Activated T-cell treated with anti-CD3 and anti-CD28 coated beads, Interleukin-2, amount 50 U/mL, for 48 hours (primary cell): Measurements from ENCODE around the gene GUCY1A2.

Experiments used
- DNase-seq, 2 experiments: peaks; one replicate each; pipeline ENCODE4 v3.0.0-alpha.2; 2020

GUCY1A2 gene

DNA sequence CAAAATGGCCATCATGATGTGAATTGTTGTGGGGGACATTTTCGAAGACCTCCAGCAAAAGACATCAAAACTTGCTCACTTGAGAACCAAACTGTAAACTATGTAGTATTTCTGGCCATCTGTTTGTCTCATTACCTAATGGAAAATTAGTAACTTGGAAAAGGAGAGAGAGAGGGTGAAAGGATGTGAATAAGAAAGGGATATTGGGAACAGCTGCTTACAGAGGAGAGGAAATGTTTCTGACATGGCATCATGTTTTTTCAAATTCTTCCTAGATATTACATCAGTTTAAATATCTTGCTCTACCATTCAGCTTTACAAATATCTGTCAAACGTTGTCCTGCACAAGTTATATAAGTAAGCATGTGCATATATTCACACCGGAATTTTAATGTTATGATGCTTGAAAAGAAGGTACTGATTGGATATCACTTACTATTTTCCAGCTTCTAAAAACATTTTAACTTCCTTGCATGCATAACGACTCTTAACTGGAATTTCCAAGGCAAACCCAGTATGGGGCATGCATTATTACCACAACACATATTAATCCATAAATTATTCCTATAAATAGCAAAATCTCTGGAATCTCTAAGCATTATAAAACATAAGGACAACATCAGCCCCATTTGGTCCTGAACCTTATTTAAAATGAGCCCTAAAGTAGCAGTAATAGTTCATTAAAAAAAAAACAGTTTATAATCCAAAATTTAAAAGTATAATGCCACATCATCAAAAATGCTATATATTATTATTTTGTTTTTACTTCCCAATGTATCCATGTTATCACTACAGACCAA lies 20.0 kb downstream of the GUCY1A2 start:
- no peak for DNase-seq

DNA sequence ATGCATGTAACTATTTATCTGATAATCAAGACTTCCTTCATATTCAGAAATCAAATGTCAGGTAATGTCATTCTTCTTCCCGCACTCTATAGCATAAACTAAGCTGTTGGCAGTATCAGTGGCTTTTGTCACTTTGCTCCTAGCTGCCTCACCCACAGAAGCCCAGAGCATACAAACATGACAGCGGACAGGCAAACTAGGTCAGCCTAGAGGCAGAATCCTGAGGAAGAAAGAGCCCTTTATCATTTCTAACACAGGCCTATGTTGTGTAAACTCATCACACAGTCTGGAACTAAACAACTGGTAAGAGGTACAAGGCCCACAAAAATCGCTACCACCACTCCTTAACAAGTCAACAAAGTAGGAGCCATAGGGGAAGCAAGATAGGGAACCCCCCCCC lies 21.0 kb downstream of the GUCY1A2 start:
- no peak for DNase-seq

DNA sequence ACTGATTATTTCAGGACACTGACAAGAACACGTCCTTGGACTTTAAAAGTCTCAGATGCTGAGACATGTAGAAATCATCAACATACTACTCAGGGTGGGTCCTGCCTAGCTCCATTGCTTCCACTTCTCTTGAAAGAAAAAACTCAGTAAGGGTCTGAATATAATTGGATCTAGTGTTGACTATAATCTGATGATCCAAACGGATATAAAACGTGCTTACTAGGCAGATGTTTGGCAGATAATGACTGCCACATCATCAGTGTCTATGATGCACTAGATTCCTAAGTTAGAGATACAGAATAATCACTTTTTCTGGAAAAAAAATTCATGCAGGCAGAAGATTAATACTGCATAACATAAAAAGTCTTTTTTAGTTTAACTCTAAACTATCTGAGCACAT lies 21.6 kb downstream of the GUCY1A2 start:
- no peak for DNase-seq

DNA sequence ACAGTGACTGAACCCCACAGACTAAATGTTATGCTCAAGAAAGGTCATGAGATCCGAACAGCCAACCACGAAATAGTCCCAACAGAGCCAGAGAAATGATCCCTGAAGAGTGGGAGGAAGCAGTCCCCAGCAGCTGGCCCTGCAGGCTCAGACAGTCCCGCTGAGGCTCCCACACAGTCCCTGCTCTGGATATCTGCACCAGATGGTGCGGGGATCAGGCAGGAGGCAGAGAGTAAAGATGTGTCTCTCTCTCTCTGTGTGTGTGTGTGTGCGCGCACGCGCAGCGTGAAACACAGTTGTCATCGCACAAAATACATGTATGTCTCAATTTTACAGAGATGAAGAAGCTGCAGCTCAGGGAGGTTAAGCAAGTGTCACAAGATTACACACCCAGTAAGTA lies 27.9 kb downstream of the GUCY1A2 start:
- no peak for DNase-seq

DNA sequence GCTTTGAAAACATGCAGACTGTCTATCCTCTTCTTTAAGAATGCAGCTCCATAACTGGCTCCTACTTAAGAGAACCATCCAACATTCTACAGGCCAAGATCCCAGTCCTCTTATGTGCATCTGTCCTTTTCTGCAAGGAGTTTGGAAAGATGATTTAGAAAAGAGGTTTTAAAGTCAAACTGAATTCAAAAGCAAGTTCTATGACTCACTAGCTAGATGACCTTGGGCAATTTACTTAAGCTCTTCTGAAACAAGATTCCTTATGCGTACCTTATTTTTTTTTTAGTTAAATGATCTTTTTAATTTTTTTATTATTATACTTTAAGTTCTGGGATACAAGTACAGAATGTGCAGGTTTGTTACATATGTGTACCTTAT lies 29.2 kb downstream of the GUCY1A2 start:
- DNase-seq: no peak

DNA sequence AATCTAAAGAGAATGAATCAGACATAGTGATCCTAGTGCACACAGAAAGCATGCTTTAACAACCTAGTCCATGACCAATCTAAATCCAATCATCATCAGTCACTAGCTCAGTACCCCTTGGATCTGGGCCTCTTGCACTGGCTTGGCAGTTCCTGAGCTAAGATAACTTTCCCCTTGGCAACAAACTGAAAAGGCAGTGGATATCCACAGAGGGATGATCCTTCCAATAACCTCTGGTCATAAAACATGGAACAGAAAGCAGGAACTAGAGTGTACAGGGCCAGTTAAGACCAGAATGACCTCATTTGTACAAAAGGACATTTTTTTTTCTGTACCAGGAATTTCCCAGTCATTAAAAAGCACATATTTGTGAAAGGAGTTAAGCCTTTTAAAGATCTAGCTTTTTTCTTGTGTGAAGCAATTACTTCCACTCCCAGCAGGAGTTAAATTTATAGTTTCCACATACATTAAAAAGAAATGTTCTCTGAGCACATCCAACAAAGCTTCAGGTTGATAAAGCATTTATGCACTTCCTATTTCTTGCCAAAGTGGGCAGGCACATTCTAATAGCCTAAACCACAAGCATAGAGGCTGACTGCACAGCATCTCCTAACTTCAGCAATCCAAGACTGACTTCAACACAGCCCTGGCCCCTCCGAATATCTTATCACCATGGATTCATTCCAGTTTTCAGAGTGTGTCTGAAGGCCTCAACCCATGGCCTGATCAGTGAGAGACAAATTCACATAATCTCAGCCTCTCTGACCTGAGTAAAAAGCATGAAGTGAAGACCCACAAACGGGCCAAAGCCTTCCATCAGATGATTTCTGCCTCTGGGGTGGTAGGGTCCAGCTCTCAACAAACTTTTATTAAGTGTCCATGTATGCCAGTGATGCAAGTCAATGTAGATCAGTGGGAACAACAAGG lies 29.9 kb downstream of the GUCY1A2 start:
- DNase-seq: no peak

DNA sequence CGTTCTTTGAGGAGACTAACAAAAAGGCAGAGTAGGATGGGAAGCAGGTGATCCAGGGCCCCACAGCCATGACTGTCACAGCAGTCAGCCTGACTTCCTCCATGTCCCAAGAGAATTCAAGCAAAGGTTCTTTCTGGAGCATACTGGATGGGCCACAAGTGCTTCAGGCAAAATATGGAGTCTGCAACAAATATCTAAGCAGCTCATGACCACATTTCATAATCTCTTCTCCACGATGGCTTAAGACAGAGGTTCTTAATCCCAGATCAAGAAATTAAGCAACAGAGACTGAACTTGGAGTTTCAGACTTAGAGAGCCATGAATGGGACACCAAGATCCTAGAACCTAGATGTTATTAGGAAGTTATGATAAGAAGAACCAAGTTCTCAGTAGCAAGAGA lies 31.6 kb downstream of the GUCY1A2 start:
- no peak for DNase-seq

DNA sequence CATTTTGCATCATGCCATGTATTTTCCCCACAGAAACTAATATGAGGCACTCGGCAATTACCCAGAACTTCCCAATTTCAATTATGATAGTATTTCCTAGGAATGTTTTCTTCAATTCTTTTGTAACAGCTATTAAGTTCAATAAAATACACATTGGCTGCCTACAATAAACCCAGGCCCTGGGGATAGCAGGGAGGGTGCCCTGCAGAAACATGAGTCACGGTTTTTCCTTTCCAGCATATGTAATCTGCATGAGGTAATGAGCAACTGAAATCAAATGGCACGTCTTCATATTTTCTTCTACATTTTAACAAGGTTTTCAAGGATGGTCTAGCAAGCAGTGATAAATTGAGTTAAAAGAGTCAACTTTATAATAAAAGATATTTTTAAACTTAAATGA lies 32.0 kb downstream of the GUCY1A2 start:
- DNase-seq: no peak

DNA sequence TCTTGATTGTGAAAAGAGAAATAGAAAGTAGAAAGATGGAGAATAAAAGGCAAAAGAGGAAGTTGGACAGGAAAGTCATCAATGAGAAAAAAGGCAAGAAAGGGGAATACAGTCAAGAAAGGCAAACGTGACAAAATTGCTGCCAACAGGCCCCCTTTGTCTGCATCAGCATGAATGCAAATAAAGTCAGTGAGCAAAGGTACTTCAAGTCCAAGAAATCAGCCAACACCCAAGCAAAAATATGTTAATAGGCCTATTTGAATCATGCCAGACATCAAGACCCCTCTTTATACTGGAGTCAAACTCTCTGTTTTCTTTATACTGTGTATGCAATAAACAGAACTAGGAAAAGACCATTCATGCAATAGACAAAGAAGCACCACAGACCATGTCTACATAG lies 34.3 kb downstream of the GUCY1A2 start:
- no peak for DNase-seq

DNA sequence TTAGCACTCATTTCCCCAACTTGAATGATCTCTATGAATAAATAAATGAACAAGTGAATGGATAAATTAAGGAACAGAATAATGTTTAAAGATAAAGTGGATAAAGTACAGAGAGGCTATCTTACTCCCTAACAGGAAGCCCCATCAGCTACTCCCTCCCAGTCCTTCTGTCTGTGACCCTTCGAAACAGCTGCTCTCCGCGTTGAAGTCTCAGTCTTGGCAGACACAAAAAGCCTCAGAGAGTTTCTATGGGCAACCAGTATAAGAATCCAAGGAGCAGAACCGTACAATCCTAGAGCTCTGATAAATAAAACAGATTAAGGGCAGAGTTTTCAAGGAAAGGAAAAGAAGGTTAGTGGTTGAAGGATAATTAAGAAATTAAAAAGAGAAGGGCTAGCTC lies 35.0 kb downstream of the GUCY1A2 start:
- DNase-seq: no peak

DNA sequence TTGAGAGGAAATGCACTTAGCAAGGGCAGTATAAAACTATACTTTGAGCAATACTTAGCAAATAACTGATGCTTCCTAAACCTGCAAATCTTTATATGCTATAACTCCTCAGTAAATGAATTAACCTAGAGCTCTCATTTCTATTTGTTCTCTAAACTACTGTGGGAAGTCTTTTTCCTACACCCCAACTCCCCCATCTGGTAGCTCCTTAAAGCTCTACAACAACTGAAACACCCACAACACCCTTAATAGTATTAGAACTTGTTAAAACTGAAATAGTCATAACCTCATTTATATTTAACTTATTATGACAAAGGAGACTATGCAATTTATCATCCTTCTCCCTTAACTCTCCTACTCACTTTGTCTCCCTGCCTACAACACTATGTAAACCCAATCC lies 43.4 kb downstream of the GUCY1A2 start:
- DNase-seq: no peak

DNA sequence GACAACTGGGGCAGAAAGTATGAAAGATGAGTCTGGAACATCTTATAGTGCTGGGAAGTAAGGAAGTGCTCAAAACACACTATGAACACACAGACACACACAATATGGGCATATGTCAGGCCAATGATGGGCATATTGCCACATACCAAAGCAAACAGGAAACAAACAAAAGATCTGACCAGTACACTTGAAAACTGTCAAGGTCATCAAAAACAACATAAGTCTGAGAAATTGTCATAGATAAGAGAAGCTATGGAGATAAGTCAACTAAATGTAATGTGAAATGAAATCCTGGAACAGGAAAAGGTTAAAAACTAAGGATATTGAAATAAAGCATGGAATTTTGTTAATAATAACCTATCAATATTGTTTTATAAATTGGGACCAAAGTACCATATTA lies 46.4 kb downstream of the GUCY1A2 start:
- no peak for DNase-seq

DNA sequence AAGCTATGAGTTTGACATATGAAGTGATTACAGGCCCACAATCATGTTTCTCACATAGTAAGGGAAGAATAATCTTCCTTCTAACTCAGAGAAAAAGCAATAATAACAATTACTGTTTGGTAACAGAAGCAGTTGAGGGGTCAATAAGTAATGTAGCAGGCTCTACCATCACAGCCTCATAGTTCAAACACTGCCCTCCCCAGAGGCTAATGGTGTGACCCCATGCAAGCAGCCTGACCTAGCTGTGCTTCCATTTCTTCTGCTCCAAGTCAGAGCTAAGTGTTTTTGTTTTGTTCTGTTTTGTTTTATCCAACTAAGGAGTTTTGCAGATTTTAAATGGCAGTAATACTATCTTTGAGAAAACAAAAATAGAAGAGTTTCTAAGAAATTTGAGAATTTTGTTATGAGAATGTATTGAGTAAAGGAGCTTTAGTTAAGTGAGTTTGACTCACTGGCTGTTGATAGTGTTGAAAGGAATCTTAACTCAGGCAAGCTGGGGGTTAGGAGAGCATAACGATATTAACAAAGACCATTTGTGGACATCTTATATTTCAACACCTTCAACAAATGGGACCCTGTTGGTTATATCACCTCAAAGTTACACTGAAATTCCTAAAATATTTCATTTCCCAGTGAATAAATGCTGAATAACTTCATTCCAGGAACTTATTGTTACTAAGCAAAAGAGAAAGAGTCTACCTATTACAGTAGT lies 48.5 kb downstream of the GUCY1A2 start:
- no peak for DNase-seq

DNA sequence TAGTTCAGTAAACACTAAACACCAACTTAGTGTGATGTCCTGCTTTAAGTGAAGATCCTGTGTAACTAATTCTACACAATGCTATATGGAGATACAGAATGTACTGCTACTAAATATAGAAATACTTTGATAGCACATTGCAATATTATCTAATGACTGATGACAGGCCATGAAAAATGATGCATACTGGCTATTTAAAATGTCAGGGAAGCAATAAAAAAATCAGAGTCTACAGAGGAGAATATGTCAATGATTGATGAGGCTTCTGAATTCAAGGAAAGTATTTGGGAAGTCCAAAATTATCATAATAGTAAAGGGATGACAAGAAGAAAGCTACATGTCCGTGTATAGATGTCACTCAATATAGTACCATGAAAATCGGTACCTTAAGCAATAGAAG lies 55.3 kb downstream of the GUCY1A2 start:
- DNase-seq: no peak

DNA sequence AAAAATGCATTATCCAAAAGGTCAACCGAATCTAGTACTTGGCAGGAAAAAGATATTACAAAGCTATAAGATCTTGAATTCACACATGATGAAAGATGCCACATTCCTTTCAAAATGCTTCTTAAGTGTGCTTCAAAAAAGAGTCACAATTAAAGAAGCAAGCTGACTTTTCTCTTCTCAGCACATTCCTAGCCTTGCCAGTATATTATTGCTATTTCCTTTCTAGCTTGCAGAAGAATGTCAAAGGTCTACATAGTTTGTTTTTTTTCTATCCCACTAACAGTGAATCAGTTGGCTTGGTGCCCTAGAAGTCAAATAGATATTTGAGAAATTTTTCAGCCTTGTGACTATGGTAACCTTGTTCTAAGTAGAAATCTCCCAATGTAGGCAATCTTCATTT lies 56.8 kb downstream of the GUCY1A2 start:
- no peak for DNase-seq

DNA sequence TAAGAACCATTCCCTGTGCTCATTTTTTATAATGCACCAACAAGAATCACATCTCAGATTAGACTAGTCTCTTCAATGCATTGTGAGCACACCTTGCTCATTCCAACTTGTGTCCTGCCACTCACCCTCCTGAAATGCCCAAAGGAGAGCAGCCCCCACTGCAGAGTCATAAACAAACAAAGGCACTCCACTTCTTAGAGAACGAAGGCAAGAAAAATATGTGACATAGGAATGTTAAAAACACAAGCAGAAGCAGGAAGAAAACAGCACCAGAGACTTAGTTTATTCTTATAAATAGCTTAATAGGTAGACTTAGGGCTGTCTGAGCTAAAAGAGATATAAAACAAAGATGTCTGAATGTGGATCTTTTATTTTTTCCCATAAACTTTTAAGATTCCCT lies 57.2 kb downstream of the GUCY1A2 start:
- no peak for DNase-seq

DNA sequence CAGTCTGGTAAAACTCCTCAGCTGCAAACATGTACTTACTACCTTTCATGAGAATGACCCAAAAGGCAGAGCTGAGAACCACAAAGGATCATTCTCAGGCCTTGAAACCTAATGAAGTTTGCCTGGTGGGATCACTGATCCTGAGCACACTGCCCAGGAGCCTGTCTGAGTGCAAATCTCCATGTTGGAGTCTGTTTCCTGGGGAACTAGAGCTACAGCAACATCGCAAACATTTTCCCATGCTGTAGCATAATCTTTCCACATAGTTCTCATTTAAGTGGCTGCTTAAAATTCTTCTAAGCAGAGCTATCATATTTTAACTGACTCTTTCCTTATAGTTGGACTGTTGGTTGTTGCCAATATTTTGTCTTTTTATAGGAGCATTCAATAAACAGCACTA lies 58.5 kb downstream of the GUCY1A2 start:
- DNase-seq: no peak

DNA sequence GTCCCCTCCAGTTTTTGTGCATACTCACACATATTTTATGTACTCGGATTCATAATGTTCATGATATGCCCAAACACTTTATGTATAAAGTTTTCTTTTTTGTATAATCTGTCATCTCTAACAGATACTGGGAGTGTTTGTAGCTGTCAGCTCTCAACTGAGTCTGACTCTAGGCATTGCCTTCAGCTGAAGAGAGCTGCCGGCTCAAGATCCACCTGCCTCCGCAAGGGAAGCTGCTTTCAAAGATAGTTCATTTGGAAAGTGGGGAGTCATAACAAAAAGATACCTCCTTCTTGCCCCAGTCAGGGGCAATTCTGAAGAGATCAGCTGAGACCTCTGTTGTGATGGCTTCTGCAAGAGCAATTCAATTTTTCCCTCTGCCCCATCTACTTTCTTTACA lies 58.9 kb downstream of the GUCY1A2 start:
- DNase-seq: no peak

DNA sequence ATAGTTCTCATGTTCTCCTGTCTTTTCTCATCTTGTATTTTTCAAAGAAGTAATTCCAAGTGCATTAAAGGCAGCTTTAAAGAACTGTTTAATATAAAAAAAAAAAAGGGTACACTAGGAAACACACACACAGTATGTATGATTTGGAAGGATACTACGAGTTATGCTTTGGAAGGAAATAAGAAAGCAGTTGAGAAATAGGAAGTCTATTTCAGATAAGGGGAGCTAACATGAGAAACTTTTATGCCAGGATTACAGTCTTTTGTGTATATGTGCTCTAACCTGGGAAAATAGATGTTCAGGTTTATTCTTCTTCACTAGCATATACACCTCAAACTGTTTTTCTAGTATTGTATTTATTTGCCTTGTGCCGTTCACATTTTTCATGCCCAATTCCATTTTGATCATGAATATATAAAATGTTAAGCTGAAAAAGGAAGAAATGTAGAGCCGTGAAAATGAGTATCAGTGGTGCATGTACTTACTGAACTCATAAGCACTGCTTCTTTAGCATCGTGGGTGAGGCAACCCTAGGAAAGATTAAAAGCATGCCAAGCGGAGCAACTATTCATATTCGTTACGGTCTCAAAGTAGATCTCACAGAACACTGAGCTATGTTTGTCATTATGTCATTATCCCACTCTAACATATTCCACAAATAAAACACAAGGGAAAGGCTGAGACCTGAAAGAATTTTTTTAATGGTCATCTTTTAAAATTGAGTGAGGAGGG lies 59.6 kb downstream of the GUCY1A2 start:
- no peak for DNase-seq

DNA sequence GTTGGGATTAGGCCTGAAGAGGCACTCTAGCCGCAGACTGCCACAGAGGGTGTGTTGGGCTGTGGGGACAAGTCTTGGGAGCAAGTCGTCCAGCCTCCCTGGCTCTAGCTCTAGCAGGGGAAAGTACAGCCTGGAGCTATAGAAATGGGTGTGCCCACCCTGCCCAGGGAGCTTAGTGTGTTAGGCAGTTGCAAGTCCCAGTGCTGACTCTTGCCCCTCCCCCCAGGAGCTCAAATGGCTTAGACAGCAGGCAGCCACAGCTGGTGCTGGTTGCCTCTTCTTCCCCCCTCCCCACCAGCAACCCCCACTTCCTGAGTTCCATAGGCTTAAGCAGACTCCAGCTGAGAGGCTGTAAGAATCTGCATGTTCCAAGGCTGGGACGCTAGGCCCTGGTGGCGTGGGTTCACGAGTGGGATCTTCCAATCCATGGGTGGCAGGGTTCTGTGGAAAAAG lies 61.2 kb downstream of the GUCY1A2 start:
- DNase-seq: no peak

DNA sequence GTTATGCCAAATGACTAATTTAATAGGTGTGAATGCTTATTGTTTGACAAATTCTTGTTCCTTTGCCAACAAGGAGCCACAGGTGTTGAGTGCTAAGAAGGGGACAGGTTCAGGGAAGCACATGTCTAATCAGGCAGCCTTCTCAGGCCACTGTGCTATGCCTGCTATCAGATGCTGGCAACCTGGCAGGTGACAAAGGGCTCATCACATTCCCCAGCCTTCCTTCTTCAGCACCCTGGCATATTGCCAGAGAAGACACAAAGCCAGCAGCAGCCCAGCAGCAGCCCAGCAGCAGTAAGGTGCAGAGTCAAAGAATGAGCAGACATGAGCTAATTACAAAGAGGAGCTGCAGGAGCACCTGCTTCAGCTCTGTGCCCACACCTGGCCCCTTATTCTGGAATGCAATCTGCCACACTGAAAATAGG lies 68.2 kb downstream of the GUCY1A2 start:
- DNase-seq: no peak

DNA sequence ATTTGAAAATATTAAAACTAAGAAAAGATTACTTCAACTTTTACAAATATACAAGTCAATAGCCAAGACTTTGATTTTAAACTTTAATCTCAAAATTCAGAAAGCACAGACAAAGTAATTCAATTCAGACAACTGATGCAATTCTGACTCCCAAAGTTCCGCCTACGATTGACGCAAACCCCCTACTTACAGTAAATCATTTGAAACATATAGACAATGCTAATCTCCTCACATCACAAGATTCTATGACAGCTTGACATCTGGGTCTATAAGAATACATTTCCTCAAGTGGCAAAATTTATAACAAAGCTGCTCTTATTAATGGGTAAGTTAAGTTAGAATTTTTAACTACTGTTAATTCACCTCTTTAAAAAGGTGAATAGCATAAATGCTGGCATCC lies 75.2 kb downstream of the GUCY1A2 start:
- DNase-seq: no peak

DNA sequence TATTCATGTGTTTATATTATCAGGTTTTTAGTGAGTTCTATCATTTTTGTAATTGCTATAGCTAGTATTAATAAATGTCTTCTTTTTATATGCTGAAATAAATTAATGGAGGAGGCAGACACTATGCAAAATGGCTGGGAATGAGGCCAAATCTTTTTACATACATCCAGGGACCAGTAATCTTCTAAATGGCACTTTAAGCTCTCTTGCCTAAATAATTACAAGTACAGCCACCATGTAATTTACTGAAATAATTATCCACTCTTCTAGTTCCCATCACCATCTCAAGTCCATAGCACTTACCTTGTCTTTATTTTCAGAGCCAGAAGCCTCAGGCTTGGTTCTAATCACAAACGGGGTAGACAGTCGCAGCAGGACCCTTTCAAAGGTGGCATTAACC lies 79.1 kb downstream of the GUCY1A2 start:
- no peak for DNase-seq
